Astrocyte (in vitro differentiated cells and primary cell): ENCODE data around the gene PLPP1. TPM values are rescaled to one million over a fixed set of nuclear protein-coding genes. Genes with fewer than 3 reads are reported as not detected.

Experiments
- DNase-seq: peaks from one replicate; pipeline ENCODE4 v3.0.0-alpha.2; 2010; ENCODE audit warnings: low read depth
- FAIRE-seq: peaks from 2 replicates; lab custom pipeline; 2011; peaks lifted over from hg19 to GRCh38; lab: Jason Lieb, UNC
- H2AFZ ChIP-seq: 2 replicates; pipeline ENCODE4 v1.6.0; 2012; ENCODE audit warnings: low read depth, low read length, inconsistent platforms
- H3K27ac ChIP-seq: 2 replicates; pipeline ENCODE4 v1.5.1; 2011; ENCODE audit warnings: low read depth, low read length, inconsistent platforms
- H3K27me3 ChIP-seq: 2 replicates; pipeline ENCODE4 v1.6.0; 2011; ENCODE audit warnings: low read length, inconsistent platforms; ENCODE audit not compliant: insufficient read depth
- H3K36me3 ChIP-seq: 2 replicates; pipeline ENCODE4 v1.5.1; 2011; ENCODE audit warnings: low read length, inconsistent platforms; ENCODE audit not compliant: insufficient read depth
- H3K4me1 ChIP-seq: 2 replicates; pipeline ENCODE4 v1.5.1; 2011; ENCODE audit warnings: low read length, inconsistent platforms; ENCODE audit not compliant: insufficient read depth
- H3K4me2 ChIP-seq: 2 replicates; pipeline ENCODE4 v1.6.0; 2012; ENCODE audit warnings: low read length, inconsistent platforms
- H3K4me3 ChIP-seq: 2 replicates; pipeline ENCODE4 v1.5.1; 2011; ENCODE audit warnings: low read depth, mild to moderate bottlenecking, low read length, inconsistent platforms; ENCODE audit not compliant: insufficient read depth
- H3K79me2 ChIP-seq: 2 replicates; pipeline ENCODE4 v1.6.0; 2012; ENCODE audit warnings: mild to moderate bottlenecking, low read length, inconsistent platforms; ENCODE audit not compliant: insufficient read depth
- H3K9ac ChIP-seq: 2 replicates; pipeline ENCODE4 v1.6.0; 2012; ENCODE audit warnings: mild to moderate bottlenecking, low read length, inconsistent platforms
- H3K9me3 ChIP-seq: 2 replicates; pipeline ENCODE4 v1.5.1; 2012; ENCODE audit warnings: low read depth, mild to moderate bottlenecking, low read length, inconsistent platforms; ENCODE audit not compliant: insufficient read depth
- H4K20me1 ChIP-seq: 2 replicates; pipeline ENCODE4 v1.6.0; 2012; ENCODE audit warnings: low read length, inconsistent platforms; ENCODE audit not compliant: insufficient read depth
- H3K27ac Mint-ChIP-seq: one replicate; pipeline ENCODE4 v1.8.0; 2021; ENCODE audit warnings: mild to moderate bottlenecking, mixed read lengths; ENCODE audit not compliant: unreplicated experiment
- H3K27me3 Mint-ChIP-seq: one replicate; pipeline ENCODE4 v1.8.0; 2021; ENCODE audit warnings: low read depth, mixed read lengths; ENCODE audit not compliant: unreplicated experiment
- H3K36me3 Mint-ChIP-seq: one replicate; pipeline ENCODE4 v1.8.0; 2021; ENCODE audit warnings: low read depth, mixed read lengths; ENCODE audit not compliant: unreplicated experiment
- H3K4me1 Mint-ChIP-seq: one replicate; pipeline ENCODE4 v1.8.0; 2021; ENCODE audit warnings: low read depth, mixed read lengths; ENCODE audit not compliant: unreplicated experiment
- H3K4me3 Mint-ChIP-seq: one replicate; pipeline ENCODE4 v1.8.0; 2021; ENCODE audit warnings: mild to moderate bottlenecking, moderate library complexity, mixed read lengths; ENCODE audit not compliant: unreplicated experiment
- H3K9me3 Mint-ChIP-seq: one replicate; pipeline ENCODE4 v1.8.0; 2021; ENCODE audit warnings: mild to moderate bottlenecking, mixed read lengths; ENCODE audit not compliant: unreplicated experiment
- CTCF ChIP-seq: IDR thresholded peaks from 2 replicates; pipeline ENCODE4 v1.5.1; 2011; ENCODE audit warnings: low read depth, mild to moderate bottlenecking, inconsistent platforms, low read length, moderate library complexity; ENCODE audit not compliant: insufficient read depth
- EZH2 ChIP-seq: IDR thresholded peaks from 2 replicates; pipeline ENCODE4 v1.6.1; 2012; ENCODE audit warnings: mild to moderate bottlenecking, low read length, inconsistent platforms; ENCODE audit not compliant: insufficient read depth
- total RNA-seq: library from RNA; stranded (reverse); gene quantifications from 2 replicates; pipeline ENCODE4 v1.2.1, GENCODE V29; 2021

The PLPP1 gene
- total RNA-seq, 1 donor from 2014 or later = 56.3 TPM

GRCh38 chr5:55518831-55519390, 15.9 kb downstream of the PLPP1 start:
- DNase-seq = no peak
- no peak overlapping the region for H3K4me3 ChIP-seq
- H3K4me3 Mint-ChIP-seq = no peak overlapping the region
- H2AFZ ChIP-seq = no peak overlapping the region
- H3K9me3 Mint-ChIP-seq = no peaks in the 10 kb centered on the region
- no peak overlapping the region for H3K9ac ChIP-seq
- no peaks in the 10 kb centered on the region for H3K27me3 ChIP-seq
- peaks cover 7% of the 10 kb centered on the region for H3K4me1 Mint-ChIP-seq
- no peaks in the 10 kb centered on the region for H3K9me3 ChIP-seq
- H3K36me3 ChIP-seq = no peaks in the 10 kb centered on the region
- TF ChIP-seq CTCF = no peak
- no peak for TF ChIP-seq EZH2
- H3K27ac ChIP-seq = no peak overlapping the region
- no peaks in the 10 kb centered on the region for H3K4me1 ChIP-seq
- peaks cover 30% of the 10 kb centered on the region for H4K20me1 ChIP-seq
- peaks cover 5% of the 10 kb centered on the region for H3K36me3 Mint-ChIP-seq
- no peak overlapping the region for H3K4me2 ChIP-seq
- H3K27me3 Mint-ChIP-seq = no peaks in the 10 kb centered on the region
- no peak for FAIRE-seq
- no peak overlapping the region for H3K27ac Mint-ChIP-seq
- peaks cover 20% of the 10 kb centered on the region for H3K79me2 ChIP-seq

- Histone ChIP-seq H3K27ac (no peak overlapping the region), H3K79me2 (peaks cover 16% of the 10 kb centered on the region), H3K36me3 (no peaks in the 10 kb centered on the region), H3K9me3 (no peaks in the 10 kb centered on the region), H3K4me2 (no peak overlapping the region), H3K27me3 (no peaks in the 10 kb centered on the region), H3K9ac (no peak overlapping the region), H3K4me3 (no peak overlapping the region), H3K4me1 (no peaks in the 10 kb centered on the region), H2AFZ (no peak overlapping the region), H4K20me1 (peaks cover 30% of the 10 kb centered on the region)
- no peaks in the 10 kb centered on the region for H3K9me3 Mint-ChIP-seq
- peaks cover 5% of the 10 kb centered on the region for H3K36me3 Mint-ChIP-seq
- FAIRE-seq = no peak
- no peaks in the 10 kb centered on the region for H3K27me3 Mint-ChIP-seq
- no peak overlapping the region for H3K4me3 Mint-ChIP-seq
- H3K27ac Mint-ChIP-seq = no peak overlapping the region
- peaks cover 5% of the 10 kb centered on the region for H3K4me1 Mint-ChIP-seq
- no peak for DNase-seq
- TF ChIP-seq CTCF (no peak), EZH2 (no peak)
These were observed 17.0 kb downstream of the PLPP1 start for GRCh38 chr5:55517804-55518203.

- TF ChIP-seq CTCF (no peak), EZH2 (no peak)
- Histone ChIP-seq H3K4me1 (no peaks in the 10 kb centered on the region), H4K20me1 (peaks cover 30% of the 10 kb centered on the region), H3K27me3 (no peaks in the 10 kb centered on the region), H2AFZ (no peak overlapping the region), H3K4me3 (no peak overlapping the region), H3K4me2 (no peak overlapping the region), H3K9ac (no peak overlapping the region), H3K27ac (no peak overlapping the region), H3K9me3 (no peaks in the 10 kb centered on the region), H3K36me3 (no peaks in the 10 kb centered on the region), H3K79me2 (peaks cover 5% of the 10 kb centered on the region)
- Mint-ChIP-seq H3K27me3 (no peaks in the 10 kb centered on the region), H3K36me3 (no peaks in the 10 kb centered on the region), H3K9me3 (no peaks in the 10 kb centered on the region), H3K4me3 (no peak overlapping the region), H3K4me1 (peaks cover 12% of the 10 kb centered on the region), H3K27ac (no peak overlapping the region)
- no peak for DNase-seq
- no peak for FAIRE-seq
These were observed 23.8 kb downstream of the PLPP1 start for GRCh38 chr5:55511010-55511409.
